NCI-H2081 treated with DMSO at 0.1 percent for 48 hours (cell line): Measurements from ENCODE around the gene PLPPR3.
"Not testable (repeated sequence)": the region's sequence is repeated elsewhere in the genome, so short reads cannot be mapped to it uniquely, and the experiment has no call there.

Experiments
- DNase-seq: peaks from one replicate; lab custom pipeline; 2025; lab: John Stamatoyannopoulos, UW

PLPPR3 gene

DNA sequence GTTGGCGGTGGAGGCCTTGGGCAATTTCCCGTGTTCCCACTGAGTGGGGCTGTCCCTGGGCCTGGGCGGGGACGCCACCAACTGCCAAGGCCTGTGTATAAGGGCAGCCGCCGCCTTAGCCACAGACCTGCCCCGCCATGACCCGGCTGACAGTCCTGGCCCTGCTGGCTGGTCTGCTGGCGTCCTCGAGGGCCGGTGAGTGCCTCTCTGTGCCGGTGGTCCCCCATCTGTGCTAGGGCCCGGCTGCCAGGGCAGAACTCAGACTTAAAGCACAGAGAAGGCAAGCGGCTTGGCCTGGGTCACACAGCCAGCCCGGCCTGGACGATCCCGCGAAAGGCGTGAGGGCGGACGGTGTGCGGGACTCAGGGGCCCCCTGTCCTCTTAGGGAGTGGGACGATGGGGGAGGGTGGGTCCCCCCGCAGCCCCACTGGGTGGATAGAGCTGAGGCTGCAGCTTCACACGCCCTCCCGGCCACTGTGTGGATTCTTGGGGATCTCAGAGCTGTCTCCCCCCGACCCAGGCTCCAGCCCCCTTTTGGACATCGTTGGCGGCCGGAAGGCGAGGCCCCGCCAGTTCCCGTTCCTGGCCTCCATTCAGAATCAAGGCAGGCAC is 6.1 kb upstream of the PLPPR3 start, which contains the start of gene AZU1:
Gene AZU1 (plus strand): TSS at position 128 of the 612 bp plus-strand sequence. CDS start 10 bp downstream, at position 138.
- DNase-seq, result no peak

DNA sequence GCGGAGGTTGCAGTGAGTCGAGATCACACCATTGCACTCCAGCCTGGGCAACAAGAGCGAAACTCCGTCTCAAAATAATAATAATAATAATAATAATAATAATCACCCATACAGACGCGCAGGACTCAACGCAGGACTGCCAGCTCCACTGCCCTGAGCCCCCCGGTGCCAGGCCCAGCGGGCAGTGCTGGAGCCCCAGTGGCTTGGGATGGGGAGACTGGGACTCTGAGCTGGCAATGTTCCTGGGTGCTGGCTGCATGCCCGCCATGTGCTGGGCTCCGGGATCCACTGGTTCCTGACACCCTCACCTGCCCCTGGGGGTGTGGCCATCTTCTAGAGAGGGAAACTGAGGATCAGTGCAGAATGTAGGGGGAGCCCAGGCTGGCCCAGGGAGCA is 5.6 kb upstream of the PLPPR3 start:
- no peak for DNase-seq

DNA sequence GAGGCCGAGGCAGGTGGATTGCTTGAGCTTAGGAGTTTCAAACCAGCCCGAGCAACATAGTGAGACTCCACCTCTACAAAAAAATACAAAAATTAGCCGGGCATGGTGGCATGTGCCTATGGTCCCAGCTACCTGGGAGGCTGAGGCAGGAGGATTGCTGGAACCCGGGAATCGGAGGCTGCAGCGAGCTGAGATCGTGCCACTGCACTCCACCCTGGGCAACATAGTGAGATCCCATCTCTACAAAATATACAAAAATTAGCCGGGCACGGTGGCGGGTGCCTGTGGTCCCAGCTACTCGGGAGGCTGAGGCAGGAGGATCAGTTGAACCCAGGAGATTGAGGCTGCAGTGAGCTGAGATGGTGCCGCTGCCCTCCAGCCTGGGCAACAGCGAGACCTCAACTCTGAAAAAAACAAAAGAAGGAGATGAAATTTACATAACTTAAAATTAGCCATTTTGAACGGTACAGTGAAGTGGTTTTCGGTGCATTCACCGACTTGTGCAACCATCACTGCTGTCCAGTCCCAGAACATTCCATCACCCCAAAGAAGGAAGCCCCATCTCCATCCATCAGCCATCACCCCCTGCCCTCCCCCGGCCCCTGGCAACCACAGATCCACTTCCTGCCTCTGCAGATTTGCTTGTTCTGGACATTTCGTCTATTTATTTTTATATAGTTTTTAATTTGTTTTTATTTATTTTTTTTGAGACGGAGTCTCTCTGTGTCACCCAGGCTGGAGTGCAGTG is 4.3 kb upstream of the PLPPR3 start:
- DNase-seq, result no peak

DNA sequence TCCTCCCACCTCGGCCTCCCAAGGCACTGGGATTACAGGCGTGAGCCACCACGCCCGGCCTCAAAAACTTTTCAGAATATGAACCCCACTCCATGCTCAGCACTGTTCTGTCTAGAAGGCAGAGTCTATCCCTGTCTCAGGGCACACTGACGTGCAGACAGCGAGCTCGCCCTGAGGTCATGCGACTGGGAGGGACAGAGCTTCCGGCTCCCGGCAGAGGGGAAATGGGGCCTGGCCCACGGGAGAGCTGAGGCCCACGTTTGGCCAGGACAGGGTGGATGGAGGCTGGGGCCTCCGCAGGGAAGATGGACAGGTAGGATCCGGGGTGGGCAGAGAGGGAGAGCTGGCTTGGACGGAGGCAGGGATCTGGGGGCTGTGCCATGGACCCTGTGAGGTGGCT is 3.1 kb upstream of the PLPPR3 start:
- no peak for DNase-seq

DNA sequence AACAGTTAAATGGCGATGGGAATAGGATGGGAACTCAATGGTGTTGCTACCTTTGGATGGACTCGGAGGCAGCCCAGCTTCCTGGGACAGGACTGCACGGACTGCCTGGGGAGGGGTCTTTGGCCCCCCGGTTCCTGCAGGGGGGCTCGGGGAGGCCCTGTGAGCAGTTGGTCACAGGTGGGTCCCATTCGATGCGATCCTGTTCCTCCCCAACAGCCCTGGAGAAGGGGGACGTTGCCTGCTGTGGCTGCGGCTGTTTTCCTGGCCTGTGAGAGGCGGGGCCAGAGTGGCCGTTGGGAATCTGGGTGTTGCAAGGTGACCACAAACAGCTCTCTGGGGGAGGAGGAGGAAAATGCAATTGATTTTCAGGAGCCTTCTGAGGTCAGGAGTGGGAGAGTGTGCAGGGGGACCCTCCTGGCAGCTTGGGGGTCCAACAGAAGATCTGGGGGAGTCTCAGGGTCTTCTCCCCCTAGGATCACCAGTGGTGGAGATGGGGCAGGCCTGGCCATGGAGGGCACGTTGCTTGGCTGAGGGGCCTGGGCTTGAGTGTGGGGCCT is 1.9 kb upstream of the PLPPR3 start:
- no peak for DNase-seq

DNA sequence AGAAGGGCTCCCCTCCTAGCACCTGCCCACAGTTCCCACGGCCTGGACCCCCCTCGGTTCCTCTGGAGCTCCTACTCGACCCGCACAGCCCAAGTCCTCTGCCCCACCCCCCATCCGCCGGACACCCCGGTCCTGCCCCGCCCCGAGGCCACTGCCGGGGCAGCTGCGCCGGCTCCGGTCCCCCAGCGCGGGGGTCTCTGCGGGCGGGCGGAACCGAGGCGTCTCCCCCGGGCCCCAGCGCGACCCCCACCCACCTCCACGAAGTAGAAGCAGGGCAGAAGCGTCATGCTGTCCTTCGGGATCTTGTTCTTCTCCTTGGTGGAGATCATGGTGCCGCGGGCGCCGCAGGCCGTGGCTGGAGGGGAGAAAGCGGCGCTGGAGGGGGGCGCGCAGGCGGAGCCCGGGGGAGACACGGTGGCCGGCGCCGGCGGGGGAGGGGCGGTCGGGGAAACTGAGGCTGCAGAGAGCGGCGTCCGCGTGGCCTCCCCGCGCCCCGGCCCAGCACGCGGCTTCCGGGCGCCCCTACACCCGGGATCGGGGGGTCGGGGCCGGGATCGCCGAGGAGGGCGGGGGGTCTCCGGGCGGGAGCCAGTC is 427 bp downstream of the PLPPR3 start:
- no peak for DNase-seq

DNA sequence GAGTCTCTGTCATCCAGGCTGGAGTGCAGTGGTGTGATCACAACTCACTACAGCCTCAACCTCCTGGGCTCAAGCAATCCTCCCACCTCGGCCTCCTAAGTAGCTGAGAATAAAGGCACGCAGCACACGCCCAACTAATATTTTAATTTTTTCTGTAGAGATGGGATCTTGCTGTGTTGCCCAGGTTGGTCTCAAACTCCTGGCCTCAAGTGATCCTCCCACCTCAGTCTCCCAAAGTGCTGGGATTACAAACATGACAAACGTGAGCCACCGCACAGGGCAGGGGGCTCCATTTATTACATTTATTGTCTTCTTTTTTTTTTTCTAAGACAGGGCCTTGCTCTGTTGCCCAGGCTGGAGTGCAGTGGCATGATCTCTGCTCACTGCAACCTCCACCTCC is 1.5 kb downstream of the PLPPR3 start:
- DNase-seq, result not testable (repeated sequence)

DNA sequence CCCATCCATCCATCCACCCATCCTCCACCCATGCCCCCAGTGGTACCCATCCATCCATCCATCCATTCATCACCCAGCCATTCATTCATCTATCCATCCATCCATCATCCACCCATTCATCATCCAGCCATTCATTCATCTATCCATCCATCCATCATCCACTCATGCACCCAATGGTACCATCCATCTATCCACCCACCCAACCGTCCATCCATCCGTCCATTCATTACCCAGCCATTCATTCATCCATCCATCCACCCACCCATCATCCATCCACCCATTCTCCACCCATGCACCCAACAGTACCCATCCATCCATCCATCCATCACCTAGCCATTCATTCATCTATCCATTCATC is 5.3 kb downstream of the PLPPR3 start:
- DNase-seq, result no peak

DNA sequence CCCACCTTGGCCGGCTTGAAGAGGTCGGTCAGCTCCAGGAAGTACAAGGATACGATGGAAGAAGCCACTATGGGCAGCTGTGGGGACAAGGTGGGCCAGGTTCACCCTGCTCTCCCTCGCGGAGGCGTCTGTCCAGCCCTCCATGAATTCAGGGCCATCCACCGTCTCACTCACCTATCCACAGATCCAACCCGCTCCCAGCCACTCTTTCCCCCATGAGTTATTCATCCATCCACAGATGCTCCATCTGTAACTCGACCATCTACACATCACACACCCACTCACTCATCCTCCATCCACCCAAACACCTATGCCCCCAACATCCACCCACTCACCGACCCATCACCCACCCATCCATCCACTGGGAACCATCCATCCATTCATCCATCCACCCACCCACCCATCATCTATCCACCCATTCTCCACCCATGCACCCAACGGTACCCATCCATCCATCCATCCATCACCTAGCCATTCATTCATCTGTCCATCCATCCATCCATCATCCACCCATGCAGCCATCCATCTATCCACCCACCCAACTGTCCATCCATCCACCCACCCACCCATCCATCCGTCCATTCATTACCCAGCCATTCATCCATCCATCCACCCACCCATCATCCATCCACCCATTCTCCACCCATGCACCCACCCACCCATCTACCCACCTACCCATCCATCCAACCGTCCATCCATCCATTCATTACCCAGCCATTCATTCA is 5.8 kb downstream of the PLPPR3 start:
- no peak for DNase-seq

DNA sequence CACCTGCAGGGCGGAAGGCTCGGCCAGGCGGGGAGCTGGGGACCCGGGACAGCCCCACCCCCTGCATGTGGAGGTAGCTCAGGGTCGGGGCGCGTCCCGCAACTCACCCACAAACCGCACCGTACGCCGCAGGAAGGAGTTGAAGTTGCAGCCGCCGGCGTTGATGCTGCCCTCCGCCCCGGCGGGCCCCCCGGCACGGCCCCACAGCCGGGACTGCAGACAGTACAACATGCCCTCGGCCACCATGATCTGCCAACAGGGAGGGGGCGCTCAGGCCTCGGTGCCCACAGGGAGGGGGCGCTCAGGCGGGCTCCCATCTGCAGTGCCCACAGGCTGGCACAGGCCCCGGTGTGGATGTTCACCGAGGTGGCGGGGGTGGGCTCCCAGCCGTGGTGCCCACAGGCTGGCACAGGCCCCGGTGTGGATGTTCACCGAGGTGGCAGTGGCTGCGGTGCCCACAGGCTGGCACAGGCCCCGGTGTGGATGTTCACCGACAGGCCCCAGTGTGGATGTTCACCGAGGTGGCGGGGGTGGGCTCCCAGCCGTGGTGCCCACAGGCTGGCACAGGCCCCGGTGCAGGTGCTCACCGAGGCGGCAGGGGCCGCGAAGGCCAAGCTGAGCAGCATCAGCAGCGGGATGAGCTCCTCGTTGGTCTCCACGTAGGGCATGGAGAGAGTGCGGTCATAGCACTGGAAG is 6.5 kb downstream of the PLPPR3 start:
- DNase-seq, result no peak

DNA sequence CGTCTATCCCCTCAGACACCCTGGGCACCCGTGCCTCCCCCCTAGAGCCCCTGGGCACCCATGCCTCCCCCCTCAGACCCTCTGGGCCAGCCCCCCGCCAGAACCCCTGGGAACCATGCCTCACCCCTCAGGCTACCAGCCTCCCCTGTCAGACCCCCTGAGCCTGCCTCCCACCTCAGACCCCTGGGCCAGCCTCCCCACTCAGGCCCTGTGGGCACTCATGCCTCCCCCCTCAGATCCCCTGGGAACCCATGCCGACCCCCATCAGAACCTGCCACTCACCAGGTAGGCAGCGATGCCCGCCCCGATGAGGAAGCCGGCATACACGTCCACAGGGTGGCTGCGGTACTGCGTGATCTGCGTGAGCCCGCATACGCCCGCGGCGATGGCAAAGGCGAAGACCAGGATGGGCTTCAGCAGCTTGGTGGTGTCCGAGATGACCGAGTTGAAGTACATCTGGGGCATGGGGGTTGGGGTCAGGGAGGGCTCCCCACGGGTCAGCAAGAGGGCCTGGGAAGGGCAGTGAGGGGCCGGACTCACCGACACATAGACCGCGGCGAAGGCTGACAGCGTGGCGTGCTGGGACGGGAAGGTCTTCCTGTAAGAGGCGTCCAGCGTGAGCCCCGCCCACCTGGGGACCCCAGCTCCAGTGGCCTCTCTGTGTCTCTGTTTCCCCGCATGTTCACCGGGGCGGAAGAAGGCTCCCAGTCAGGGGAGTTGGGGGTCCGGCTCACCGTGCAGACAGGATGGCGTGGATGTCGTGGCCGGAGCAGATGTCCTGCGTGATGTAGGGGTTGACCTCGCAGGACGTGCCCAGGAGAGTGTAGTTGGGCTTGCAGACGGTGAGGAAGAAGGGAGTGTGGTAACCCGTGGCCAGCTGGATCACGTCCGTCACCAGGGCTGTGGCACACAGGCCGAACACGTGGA is 7.3 kb downstream of the PLPPR3 start:
- no peak for DNase-seq

DNA sequence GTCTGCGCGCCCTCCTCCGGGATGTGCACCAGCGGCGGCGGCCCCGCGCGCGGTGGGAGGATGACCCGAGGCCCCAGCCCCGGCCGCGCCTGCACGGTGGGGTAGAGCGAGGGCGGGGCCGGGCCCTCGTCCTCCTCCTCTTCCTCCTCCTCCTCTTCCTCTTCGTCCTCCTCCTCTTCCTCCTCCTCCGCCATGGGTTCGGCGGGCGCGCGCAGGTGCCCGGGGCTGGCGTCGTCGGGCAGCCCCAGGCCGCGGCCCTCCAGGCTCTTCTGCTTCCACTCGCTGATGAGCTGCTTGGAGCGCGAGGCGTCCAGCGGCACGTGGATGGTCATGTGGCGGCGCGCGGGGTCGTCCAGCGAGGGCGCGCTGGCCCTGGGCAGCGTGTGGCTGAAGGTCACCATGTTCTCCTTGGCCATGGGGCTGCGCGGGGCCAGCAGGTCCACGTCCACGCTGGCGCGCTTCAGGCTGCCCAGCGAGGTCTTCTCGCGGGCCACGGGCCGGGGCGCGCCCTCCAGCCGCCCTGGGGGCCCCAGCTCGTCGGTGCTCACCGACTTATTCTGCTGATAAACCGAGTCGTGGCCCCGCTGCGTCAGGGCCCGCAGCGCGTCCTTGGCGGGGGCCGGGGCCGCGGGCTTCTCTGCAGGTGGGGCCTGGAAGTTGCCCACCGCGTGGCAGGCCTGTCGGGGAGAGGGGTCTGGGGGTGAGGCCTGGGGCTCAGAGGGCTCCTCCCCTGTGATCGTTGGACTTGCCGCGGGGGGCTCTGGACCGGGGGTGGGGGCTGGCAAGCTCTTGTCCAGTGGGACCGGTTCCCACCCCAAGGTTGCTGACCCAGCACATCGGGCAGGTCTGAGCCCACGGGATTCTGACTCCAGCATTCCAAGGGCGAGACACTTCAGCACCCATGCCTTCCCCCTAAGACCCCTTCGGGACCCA is 8.3 kb downstream of the PLPPR3 start:
- DNase-seq, result no peak

DNA sequence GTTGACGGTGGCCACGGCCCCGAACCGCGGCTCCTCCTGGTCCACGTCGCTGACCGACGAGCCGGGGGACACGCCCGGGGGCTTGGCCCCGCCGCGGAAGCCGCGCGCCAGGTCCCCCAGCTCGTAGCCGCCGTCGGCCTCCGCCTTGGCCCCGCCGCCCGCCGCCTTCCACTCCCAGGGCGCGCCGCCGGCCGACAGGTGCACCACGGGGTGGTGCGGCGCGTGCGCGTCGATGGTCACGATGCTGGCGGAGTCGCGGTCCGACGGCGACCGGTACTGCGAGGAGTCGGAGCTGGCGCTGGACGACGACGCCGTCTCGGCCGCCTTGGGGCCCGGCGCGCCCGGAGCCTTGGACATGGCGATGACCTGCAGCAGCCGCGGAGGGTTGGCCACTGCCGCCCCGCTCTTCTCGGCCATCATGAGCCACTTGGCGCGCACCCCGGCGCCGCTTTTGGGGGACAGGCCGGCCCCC is 9.0 kb downstream of the PLPPR3 start:
- no peak for DNase-seq

DNA sequence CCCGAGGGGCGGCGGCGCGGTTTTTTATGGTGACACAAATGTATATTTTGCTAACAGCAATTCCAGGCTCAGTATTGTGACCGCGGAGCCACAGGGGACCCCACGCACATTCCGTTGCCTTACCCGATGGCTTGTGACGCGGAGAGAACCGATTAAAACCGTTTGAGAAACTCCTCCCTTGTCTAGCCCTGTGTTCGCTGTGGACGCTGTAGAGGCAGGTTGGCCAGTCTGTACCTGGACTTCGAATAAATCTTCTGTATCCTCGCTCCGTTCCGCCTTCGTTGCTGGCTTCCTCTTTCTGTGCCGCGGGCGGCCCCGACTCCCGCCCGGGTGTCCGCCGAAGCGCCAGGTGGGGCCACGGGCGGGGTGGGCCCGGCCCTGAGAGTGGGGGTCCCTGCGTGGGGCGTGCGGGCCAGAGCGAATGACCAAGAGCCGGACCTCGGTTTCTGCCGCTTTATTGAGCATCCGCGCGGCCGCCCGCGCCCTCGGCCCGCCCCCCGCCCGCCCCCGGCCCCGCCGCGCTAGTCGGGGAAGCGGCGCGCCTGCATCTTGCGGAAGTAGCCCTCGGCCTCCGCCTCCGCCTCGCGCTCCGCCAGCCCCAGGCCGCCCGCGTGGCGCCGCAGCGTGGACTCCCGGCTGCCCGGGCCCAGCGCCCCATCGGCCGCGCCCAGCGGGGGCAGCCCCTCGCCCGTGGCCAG is 9.6 kb downstream of the PLPPR3 start:
- DNase-seq, result no peak

DNA sequence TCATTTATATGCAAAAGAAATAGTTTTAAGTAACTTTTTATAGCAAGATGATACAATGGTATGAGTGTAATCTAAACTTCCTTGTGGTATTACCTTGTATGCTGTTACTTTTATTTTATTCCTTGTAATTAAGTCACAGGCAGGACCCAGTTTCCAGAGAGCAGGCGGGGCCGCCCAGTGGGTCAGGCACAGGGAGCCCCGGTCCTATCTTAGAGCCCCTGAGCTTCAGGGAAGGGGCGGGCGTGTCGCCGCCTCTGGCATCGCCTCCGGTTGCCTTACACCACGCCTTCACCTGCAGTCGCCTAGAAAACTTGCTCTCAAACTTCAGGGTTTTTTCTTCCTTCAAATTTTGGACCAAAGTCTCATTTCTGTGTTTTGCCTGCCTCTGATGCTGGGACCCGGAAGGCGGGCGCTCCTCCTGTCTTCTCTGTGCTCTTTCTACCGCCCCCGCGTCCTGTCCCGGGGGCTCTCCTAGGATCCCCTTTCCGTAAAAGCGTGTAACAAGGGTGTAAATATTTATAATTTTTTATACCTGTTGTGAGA is 10.2 kb downstream of the PLPPR3 start:
- no peak for DNase-seq

DNA sequence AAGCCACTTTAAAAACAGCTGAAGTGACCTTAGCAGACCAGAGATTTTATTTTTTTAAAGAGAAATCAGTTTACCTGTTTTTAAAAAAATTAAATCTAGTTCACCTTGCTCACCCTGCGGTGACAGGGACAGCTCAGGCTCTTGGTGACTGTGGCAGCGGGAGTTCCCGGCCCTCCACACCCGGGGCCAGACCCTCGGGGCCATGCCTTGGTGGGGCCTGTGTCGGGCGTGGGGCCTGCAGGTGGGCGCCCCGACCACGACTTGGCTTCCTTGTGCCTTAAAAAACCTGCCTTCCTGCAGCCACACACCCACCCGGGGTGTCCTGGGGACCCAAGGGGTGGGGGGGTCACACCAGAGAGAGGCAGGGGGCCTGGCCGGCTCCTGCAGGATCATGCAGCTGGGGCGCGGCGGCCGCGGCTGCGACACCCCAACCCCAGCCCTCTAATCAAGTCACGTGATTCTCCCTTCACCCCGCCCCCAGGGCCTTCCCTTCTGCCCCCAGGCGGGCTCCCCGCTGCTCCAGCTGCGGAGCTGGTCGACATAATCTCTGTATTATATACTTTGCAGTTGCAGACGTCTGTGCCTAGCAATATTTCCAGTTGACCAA is 10.8 kb downstream of the PLPPR3 start:
- no peak for DNase-seq

DNA sequence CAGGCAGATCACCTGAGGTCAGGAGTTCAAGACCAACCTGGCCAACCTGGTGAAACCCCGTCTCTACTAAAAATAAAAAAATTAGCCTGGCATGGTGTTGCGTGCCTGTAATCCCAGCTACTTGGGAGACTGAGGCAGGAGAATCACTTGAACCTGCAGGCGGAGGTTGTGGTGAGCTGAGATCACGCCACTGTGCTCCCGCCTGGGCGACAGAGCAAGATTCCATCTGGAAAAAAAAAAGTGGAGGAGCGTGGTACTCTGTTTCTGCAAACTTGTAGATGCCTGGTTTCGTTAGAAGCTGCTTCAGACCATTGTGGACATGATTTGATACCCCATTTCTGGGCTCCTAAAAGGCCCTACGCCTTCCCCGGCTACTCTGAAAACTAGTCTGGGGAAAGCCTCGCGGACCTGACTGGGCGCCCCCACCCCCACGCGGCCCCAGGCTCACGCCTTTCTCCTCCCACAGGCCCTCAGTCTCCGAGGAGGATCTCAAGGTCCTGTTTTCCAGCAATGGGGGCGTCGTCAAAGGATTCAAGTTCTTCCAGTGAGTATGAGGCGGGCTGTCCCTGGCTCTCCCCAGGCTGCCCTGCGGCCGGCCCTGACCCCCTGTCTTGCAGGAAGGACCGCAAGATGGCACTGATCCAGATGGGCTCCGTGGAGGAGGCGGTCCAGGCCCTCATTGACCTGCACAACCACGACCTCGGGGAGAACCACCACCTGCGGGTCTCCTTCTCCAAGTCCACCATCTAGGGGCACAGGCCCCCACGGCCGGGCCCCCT is 11.5 kb downstream of the PLPPR3 start:
- DNase-seq, result no peak

DNA sequence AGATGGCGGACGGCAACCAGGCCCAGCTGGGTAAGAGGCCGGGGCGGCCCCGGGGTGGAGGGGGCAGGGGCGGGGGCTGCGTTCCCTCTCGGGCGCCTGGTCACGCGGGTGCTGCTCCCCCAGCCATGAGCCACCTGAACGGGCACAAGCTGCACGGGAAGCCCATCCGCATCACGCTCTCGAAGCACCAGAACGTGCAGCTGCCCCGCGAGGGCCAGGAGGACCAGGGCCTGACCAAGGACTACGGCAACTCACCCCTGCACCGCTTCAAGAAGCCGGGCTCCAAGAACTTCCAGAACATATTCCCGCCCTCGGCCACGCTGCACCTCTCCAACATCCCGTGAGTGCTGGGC is 13.4 kb downstream of the PLPPR3 start:
- no peak for DNase-seq
